ENCODE measurements around the gene LRRTM4.
A peak's percentile ranks its signal among the peaks of the same experiment; 100 is the strongest.

The LRRTM4 gene

GRCh38 chr2:76953733-76954347, 568.3 kb downstream of the LRRTM4 start:
- DNase-seq (ENCODE audit: low read depth) = peak; percentile 60
- TF ChIP-seq, protein P1, sequence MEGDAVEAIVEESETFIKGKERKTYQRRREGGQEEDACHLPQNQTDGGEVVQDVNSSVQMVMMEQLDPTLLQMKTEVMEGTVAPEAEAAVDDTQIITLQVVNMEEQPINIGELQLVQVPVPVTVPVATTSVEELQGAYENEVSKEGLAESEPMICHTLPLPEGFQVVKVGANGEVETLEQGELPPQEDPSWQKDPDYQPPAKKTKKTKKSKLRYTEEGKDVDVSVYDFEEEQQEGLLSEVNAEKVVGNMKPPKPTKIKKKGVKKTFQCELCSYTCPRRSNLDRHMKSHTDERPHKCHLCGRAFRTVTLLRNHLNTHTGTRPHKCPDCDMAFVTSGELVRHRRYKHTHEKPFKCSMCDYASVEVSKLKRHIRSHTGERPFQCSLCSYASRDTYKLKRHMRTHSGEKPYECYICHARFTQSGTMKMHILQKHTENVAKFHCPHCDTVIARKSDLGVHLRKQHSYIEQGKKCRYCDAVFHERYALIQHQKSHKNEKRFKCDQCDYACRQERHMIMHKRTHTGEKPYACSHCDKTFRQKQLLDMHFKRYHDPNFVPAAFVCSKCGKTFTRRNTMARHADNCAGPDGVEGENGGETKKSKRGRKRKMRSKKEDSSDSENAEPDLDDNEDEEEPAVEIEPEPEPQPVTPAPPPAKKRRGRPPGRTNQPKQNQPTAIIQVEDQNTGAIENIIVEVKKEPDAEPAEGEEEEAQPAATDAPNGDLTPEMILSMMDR (IDR thresholded peaks at IDR 0.05; ENCODE audit: insufficient read depth, low read depth, low read length, missing control alignments) = peak; percentile 73

DNA sequence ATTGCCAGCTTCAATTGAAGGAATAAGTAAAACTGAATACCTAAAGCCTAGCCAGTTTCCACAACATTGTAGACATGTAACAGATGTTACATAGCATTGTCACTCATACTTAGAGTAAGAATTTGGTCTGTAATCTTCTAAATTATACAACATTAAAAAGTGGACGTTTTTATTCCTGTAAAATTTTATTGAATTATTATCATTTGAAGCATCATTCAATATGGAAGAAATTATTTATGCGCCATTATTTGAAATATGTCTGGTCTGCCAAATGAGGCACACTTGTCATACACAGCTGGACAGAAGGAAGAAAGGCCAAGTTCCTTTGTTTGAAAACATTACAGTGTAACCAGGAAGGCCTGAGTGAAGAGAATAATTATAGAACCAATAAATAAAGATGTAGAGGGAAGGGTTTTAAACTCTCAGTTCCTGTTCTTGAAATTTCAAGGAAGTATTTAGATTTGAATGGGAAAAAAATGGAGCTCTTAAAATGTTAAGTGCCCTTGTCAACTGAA, 575.5 kb downstream of the LRRTM4 start:
- TF ChIP-seq, protein P1 (IDR thresholded peaks at IDR 0.05; ENCODE audit: insufficient read depth, low read depth, low read length, missing control alignments) = no peak
- no peak overlapping the region for H3K4me3 ChIP-seq (ENCODE audit: low read depth, low read length)
- DNase-seq (ENCODE audit: low read depth) = no peak

More at GRCh38 chr2:76953733-76954347, 568.3 kb downstream of the LRRTM4 start:
- no peak overlapping the region for H3K4me3 ChIP-seq (ENCODE audit: low read depth, low read length)

DNA sequence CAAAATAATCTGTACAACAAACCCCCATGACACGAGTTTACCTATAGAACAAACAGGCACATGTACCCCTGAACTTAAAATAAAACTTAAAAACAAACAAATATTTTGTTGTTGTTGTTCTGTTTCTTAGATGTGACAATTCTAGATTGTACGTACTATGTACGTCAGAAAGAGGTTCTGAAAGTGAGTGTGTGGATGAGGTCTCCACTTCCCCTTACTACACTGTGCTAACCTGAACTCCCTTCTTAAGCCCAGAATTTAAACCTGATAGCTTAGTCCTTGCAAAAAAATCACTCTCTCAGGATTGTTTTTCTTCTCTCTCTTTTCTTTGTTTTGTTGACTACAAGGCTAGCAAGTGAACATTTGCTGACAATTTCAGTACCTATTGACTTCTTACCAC, 581.6 kb downstream of the LRRTM4 start:
- no peak overlapping the region for H3K4me3 ChIP-seq (ENCODE audit: low read depth, low read length)
- no peak for DNase-seq (ENCODE audit: low read depth)

GRCh38 chr2:76938153-76938552, 584.0 kb downstream of the LRRTM4 start:
- TF ChIP-seq, protein P1 (IDR thresholded peaks at IDR 0.05; ENCODE audit: insufficient read depth, low read depth, low read length, missing control alignments) = no peak
- no peak overlapping the region for H3K4me3 ChIP-seq (ENCODE audit: low read depth, low read length)
- DNase-seq (ENCODE audit: low read depth) = no peak

More for the DNA sequence above, 581.6 kb downstream of the LRRTM4 start:
- TF ChIP-seq, protein P1 (IDR thresholded peaks at IDR 0.05; ENCODE audit: insufficient read depth, low read depth, low read length, missing control alignments) = no peak

DNA sequence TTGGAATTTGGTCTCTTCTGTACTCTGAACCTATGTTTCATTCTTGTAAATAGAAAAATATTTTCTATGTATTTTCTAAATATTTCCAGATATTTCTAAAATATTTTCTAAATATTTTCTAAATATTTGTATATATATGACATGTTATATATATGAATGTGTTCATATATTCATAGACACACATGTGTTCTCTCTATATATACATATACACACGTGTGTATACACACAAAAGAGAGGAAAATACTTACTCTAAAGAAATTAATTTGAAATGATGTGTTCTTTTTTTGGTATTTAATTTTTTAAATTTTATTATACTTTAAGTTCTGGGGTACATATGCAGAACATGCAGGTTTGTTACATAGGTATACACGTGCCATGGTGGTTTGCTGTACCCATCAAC, 589.6 kb downstream of the LRRTM4 start:
- TF ChIP-seq, protein P1 (IDR thresholded peaks at IDR 0.05; ENCODE audit: insufficient read depth, low read depth, low read length, missing control alignments) = no peak
- H3K4me3 ChIP-seq (ENCODE audit: low read depth, low read length) = no peak overlapping the region
- no peak for DNase-seq (ENCODE audit: low read depth)

DNA sequence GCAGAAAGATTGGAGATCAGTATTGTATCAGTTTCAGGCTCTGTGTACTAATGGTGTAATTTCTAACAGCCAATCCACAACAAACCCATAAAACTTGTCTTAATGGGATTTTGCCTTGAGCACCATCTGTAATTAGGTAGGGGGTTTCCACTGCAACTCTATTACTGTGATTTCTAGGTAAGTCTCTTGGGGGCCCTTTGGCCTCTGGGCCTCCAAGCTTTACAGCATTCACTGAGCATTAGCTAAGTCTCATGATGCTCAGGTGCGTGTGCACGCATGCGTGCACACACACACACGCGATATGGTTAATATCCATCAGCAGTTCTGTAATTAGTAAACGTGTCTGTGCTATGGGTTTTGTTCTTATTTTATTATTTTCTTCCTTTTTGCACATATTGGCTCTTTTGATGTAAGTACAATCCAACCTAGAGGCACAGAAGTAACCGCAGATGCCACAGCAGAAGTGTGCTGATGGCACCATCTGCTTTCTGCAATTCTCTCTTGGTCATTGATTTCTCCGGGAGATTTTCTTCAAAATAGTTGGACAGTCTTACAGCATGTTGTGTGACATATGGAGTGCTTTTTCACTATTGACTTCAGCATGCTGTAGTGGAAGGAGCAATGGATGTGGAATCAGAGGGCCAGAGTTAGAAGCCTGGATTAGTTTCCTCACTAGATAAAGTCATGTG, 592.0 kb downstream of the LRRTM4 start:
- DNase-seq (ENCODE audit: low read depth) = no peak
- TF ChIP-seq, protein P1 (IDR thresholded peaks at IDR 0.05; ENCODE audit: insufficient read depth, low read depth, low read length, missing control alignments) = no peak
- no peak overlapping the region for H3K4me3 ChIP-seq (ENCODE audit: low read depth, low read length)
